GM21825 (cell line): ENCODE measurements around the gene GPR25.

Experiments
- ATAC-seq: cut with Tn5 transposase; IDR thresholded peaks from one replicate; pipeline ENCODE4 v1.9.1; 2021; ENCODE audit warnings: mild to moderate bottlenecking, moderate library complexity; ENCODE audit not compliant: unreplicated experiment

GPR25 gene

DNA sequence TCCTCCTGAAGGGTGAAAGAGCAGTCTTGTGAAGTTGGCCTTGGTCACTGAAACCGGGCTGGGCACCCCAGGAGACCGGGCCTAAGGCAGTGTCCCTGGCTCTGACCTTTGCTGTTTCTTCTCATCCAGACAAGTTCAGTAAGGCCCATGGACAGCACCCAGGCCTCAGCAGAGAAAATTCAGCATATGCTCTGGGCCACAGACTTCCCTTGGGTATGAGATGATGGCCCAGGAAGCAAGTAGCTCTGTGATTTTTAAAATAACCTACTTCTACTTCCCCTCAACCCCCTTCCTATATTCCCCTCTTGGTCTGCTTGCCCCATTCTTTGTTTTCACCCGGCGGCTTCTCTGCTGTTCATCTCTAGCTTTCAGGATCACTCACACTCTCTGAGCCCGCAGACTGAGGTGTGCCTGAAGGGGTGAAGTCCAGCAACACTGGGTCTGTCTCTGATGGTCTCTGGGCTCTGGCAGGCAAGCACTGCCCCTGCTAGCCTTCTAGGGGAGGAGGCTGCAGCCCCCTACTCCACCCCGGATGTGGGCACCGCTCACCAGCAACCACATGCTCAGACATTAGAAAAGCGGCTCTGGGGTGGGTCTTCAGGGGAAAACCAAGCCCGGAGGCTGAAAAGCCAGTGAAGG lies 2.9 kb upstream of the GPR25 start:
- ATAC-seq: peak; percentile 43

GRCh38 chr1:200873116-200873670 lies 412 bp downstream of the GPR25 start:
- no peak for ATAC-seq

- no peak for ATAC-seq
Measured at GRCh38 chr1:200873671-200874397, 1.1 kb downstream of the GPR25 start.

DNA sequence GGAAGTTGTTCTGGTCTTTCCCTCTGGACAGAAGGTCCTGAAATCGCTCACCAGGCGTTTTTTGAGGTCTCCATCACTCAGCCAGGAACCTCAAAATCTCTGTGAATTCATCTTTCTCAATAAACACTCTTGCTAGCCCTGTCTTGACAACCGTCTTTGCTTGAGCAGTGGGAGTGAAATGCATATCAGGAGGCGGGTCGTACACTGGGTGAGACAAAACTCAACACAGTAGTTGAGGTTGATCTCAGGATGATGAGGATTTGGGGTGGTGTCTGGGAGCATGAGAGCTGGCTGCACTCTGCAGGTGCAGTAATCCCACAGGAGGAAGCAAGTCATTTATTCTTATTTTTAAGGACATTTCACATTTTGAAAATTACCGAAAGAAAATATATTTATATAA lies 1.9 kb downstream of the GPR25 start:
- ATAC-seq: no peak

- no peak for ATAC-seq
Measured at GRCh38 chr1:200875416-200875815, 2.6 kb downstream of the GPR25 start.

- ATAC-seq: no peak
Measured at GRCh38 chr1:200877010-200877409, 4.2 kb downstream of the GPR25 start.

GRCh38 chr1:200877839-200878551 lies 5.2 kb downstream of the GPR25 start:
- peak; percentile 68 for ATAC-seq

GRCh38 chr1:200880212-200880611 lies 7.4 kb downstream of the GPR25 start:
- no peak for ATAC-seq

- no peak for ATAC-seq
Measured at GRCh38 chr1:200883118-200883517, 10.3 kb downstream of the GPR25 start.

DNA sequence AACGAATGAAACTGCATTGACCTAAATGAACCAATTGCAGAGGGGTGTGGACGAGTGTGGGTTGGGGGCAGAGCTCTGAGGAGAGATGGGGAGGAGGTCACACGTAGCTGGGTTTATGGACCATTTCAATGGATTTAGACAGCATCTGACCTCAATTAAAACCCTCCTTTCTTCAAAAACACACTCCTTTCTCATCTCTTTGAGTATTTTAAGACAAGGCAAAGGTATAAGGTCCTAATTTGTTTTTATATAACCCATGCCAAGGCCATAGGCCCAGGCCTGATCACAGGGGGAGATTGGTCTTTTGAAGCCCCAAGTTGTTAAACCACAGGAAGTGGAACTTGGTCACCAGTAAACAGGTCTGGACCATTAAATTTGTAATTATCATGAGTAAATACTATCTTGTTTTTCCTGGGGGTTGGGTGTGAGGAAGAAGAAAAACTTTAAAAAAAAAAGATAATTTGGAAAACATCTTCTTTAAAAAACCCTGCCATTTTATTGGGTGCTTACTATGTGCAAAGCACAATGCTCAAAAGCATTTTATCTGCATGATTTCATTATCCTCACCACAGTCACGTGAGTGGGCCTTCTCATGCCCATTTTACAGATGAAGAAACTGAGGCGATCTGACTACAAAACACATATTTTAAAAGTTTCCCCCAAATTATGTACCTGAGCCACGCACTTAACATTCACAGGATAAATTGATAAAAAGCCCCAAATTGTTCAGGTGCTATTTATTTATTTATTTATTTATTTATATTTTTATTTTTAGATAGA lies 13.0 kb downstream of the GPR25 start:
- ATAC-seq: no peak

- no peak for ATAC-seq
Measured at GRCh38 chr1:200886594-200886993, 13.8 kb downstream of the GPR25 start.

DNA sequence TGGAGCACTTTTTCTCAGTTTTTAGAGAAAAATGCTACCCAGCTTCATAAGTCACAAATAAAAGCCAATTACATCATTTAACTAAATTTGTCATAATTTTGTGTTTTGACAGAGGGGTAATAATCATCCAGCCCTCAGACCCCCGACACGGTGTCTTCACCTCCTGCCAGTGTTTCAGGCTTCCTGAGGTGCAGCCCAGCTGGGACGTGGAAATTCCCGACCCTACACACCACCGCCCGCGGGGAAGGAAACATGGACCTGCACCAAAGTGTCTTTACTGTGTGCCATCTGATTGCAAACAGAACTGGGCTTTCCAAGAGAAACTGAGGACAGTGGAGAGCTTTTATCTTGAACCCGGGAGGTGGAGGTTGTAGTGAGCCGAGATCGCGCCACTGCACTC lies 14.3 kb downstream of the GPR25 start:
- no peak for ATAC-seq

- ATAC-seq: no peak
Measured at GRCh38 chr1:200887772-200888348, 15.1 kb downstream of the GPR25 start.

DNA sequence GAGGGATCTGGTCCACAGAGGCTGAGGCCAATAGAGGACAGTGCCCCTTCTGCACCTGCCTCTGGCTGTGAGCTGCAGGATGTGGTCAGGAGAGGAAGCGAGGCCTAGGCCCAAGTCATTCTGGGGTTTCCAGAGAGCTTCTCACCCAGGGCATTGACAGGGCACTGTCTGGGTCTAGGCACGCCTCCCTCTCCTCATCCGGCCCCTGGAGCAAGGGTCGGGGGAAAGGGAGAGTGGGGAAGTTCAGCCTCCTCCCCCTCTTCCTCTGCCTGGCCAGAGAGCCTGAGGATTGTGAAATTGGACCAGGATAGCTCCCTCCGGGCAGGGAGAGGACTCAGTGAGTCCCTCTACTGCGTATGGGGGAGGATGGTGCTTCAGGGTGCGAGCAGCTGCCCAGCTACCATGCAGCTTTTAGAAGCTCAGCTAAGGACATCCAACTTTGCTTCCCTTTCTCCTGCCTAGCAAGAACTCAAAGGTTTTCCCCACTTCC lies 15.6 kb downstream of the GPR25 start:
- ATAC-seq: peak; percentile 92

GRCh38 chr1:200889571-200889970 lies 16.8 kb downstream of the GPR25 start:
- no peak for ATAC-seq

DNA sequence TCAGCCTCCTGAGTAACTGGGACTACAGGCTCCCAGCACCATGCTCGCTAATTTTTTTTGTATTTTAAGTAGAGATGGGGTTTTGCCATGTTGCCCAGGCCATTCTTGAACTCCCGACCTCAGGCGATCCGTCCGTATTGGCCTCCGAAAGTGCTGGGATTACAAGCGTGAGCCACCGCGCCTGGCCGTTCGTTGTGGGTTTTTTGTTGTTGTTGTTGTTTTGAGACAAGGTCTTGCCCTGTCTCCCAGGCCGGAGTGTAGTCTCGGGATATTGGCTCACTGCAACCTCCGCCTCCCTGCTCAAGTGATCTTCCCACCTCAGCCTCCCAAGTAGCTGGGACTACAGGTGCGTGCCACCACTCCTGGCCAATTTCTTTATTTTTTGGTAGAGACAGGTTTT lies 17.2 kb downstream of the GPR25 start:
- no peak for ATAC-seq

- no peak for ATAC-seq
Measured at GRCh38 chr1:200890818-200891773, 18.3 kb downstream of the GPR25 start.

DNA sequence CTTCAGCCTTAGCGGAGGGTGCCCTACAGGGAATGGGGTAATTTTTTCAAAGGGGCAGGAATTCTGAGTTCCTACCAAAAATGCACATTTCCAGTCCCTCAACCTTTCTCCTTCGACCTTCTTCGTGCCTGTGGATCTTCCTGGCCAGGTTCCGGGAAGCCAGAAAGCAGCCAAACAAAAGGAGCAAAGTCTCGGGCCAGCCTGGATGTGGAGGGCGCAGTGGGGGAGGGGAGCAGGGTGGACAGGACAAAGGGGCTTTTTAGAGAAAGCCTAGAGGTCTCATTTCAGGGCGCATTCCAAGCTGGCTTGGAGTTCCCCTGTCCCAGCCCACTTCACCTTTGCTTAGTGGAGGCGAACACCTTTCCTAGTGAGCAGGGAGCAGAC lies 19.0 kb downstream of the GPR25 start:
- ATAC-seq: no peak

DNA sequence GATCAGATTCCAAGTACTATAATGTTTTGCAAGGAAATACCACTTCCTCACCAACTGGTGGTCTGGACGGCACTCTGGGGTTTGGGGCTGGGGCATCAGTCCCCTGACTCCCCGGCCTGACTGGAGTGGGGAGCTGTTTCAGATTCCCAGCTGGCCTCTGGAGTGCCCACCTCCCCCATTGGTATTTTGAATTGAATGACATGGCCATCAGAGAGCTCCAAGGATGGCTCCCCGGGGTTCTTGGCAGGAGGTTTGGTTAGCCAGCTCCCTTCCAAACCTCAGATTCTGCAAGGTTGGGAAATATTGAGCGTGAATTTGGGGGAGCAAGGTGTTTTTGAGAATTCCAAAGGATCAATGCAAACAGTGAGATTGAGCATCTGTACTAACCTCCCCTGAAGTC lies 19.8 kb downstream of the GPR25 start:
- ATAC-seq: no peak
